HG03064 (cell line): ENCODE results near the gene XRCC4.
"Not testable (repeated sequence)": the region's sequence is repeated elsewhere in the genome, so short reads cannot be mapped to it uniquely, and the experiment has no call there.

ENCODE experiments used
- ATAC-seq: cut with Tn5 transposase; IDR thresholded peaks from one replicate; pipeline ENCODE4 v1.9.1; 2021; ENCODE audit warnings: low read depth; ENCODE audit not compliant: unreplicated experiment

XRCC4 gene

DNA sequence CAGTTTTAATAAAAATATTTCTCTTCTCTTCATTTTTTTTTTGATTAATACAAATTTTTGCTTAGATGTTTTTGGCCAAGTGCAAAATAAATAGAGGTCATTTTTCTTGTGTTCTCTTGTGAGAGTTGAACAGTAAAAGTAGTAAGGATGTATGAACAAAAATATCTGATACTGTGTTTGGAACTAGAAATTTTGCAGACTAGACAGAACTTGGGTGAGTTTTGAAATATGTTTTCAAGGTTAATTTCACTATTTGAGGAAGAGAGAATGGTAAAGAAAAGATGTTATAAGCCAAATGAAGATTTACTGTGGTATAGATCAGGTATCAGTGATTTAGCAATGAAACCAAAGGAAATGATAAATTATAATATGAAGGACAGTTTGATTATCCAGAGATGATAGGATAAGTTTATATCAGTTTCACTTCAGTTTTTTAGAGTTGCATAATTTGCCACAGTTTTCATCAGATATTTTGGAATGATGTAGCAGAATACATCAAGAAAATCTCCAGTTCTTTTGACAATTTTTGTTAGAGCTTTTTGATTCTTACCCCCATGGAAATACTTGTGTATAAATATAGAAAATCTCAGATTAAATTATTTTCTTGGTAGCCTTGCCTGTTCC lies 246.3 kb downstream of the XRCC4 start:
- ATAC-seq: no peak

DNA sequence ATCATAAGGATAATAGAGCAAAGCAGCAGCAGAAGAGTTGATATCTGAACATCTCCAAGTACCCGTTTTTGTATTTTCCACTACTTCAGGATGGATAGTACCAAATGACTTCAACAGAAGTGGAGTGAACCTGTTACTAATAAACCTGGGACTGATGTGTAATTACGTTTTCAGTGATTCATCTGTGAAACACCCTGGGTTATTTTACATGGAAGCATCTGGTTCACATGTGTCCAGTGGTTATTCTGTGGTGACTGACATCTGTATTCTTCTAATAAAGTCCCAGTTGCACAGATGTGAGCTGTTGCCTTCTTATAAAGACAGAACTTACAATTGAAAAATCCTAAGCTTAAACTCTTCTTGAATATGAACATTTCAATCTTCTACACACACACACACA lies 254.5 kb downstream of the XRCC4 start:
- ATAC-seq: no peak

DNA sequence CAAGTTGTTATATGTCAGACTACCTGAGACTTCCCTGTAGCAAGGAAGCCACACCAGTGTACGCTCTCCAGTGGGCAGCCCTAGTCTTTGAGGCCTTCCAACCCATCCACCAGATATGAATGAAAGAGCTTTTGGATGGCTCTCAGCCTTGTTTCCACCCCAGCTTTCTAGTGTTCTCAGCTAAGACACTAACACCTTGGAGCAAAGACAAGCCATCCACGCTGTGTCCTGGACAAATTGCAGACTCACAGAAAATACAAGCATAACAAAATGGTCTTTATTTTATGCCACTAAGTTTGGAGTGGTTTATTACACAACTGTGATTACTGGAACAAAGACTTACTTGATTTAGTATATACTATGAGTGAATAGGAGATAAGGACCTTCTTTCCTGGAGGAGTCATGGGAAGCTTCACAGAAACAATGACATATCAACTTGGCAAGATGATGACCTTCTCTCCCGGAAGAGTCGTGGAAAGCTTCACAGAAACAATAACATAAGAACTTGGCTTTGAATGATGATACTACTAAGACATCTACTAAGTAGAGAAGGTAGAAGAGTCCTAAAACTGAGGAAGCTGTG lies 260.2 kb downstream of the XRCC4 start:
- ATAC-seq: no peak

DNA sequence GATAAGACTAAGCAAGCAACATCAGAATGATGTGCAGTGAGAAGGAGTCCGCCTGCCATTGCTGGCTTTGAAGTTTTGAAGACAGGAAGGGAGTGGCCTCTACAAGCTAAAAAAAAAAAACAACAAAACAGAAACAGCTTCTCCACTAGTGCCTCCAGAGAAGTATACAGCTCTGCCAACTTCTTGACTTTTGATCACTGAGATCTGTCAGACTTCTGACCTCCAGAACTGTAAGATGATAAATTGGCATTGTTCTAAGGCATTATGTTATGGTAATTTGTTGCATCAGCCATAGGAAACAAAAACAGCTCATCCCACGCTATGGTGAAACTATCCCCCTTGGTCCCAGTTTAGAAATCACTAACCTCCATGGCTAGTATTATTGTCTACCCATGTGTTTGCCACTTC lies 263.2 kb downstream of the XRCC4 start:
- ATAC-seq: no peak

DNA sequence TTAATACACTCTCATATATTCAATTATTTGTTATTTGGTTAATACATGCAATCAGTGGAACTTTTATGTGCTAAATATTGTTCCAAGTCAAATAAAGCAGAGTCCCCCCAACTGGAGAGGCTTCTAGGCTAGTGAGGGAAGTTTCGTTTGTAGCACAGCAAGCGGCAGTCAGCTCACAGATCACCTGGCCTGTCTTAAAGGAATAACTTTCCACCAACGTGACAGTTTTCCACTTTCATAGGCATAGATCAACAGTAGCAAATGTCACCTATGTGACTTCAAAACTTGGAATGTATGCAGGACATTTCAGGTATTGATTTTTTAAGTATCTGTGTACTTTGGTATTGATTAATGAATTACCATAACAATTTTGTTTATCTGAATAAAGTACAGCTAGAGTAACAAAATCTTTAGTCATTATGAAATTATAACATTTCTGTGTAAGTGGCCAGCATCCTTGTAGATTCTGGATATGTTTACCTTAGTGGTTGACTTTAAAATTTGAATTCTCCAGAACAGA lies 264.5 kb downstream of the XRCC4 start:
- no peak for ATAC-seq

DNA sequence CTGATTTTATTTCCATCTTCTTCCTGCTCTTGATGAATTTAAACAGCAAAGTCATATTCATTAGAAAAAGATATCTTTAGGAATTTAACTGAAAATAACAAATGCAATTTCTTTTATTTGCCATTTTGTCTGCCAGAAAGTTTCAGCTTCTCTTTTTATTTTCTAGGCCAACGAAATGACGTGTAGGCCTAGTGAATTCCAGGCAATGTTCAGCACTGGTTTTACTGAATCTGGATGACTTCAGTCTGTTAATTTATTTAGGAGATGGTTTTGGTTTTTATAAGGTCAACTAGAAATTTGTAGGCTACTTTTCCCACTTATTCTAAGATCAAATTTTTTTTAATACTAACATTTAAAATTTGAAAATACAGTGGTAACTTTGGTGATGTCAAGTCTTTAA lies 265.1 kb downstream of the XRCC4 start:
- ATAC-seq: no peak

DNA sequence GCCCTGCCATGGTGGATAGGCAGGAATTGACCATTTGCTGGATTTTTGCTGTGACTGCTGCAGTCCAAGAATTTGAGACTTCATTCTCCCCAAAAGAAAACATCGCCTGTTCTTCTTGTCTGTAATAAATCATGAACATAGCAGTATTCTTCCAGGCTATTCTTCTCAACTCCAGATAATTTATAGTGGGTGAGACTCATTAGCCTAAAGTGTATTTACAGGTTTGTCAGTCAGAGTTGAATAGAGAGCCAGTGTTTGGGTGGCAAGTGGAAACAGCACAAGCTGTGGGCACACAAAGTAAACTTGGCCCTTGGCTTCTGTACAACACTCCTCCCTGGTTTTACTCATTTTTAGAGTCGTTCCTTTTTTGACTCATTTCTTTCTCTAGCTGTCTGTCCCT lies 266.0 kb downstream of the XRCC4 start:
- ATAC-seq: no peak

DNA sequence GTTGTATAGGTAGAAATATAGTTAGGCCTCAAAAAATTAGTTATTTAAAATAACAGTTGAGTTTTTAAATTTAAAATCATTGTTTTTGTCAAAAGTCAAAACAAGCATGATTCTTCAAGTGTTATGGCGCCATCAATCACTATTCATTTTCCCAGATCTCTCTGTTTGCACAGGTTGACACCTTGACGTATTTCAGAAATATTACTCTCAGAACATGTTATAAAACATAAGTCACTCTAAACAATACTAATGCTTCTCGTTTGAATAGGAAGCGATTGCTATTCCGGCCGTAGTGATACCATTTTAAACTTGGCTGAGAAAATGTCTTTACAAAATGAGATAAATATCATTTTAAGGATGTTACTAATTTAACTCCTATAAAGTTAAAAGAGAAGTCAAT lies 268.1 kb downstream of the XRCC4 start:
- no peak for ATAC-seq

DNA sequence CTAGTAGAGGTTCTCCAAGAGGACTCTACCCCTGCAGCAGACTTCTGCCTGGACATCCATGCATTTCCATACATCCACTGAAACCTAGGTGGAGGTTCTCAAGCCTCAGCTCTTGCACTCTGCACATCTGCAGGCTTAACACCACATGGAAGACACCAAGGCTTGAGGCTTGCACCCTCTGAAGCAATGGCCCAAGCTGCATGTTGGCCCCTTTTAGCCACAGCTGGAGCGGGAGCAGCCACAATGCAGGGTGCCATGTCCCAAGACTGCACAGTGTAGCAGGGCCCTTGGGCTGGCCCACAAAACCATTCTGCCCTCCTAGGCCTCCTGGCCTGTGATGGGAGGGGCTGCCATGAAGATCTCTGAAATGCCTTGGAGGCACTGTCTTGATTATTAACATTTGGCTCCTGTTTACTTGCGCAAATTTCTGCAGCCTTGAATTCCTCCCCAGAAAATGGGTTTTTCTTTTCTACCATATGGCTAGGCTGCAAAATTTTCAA lies 271.0 kb downstream of the XRCC4 start:
- no peak for ATAC-seq

DNA sequence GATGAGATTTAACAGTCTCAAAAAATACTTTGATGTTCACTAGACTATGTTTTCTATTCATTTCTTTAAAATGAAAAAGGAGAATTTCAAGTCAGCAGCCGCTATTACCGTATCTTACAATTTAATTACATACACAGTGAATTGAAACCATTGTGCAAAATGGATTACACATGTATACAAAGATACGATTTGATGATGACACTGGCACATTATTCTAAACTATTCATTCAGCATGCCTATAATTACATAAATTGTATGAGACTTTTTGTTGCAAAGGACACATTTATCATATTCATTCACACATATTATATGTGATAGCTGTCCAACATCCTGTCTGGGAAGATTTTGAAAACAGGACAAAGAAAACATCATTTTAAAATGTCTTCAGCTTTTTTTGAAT lies 275.9 kb downstream of the XRCC4 start:
- ATAC-seq: no peak

DNA sequence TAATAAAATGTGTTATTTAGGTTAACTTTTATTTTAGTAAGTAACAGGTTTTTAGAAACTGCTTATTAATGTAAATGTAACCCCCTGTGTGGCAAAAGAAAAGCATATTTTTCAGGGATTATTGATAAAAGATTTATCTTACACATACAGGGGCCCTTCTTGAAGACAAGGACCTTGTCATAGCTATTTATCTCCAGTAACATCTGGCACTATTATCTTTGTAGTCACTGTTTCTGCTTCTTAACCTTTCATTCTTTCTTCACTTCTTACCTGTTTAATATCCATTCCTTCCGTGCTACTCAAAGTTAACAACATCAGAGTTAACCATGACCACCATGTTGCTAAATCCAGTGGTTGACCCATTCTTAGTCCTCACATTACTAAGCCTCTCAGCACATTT lies 276.4 kb downstream of the XRCC4 start:
- ATAC-seq: no peak

DNA sequence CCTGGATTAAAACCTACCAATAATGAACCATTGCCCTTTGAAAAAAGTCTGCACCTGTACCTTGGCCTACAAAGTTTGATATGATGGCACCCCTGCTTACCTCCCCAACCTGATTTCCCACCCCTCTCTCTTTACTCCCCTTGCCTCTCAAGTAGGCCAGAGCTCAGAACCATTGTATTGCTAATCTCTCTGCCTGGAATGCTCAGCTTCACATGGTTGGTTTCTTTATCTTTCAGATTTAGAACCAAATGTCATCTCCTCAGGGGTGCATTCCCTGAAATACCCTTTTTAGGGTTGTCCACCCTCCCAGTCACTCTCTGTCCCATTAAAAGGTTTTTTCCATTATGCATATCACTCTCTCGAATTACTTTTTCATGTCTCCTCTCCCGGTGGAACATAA lies 277.6 kb downstream of the XRCC4 start:
- ATAC-seq: no peak

DNA sequence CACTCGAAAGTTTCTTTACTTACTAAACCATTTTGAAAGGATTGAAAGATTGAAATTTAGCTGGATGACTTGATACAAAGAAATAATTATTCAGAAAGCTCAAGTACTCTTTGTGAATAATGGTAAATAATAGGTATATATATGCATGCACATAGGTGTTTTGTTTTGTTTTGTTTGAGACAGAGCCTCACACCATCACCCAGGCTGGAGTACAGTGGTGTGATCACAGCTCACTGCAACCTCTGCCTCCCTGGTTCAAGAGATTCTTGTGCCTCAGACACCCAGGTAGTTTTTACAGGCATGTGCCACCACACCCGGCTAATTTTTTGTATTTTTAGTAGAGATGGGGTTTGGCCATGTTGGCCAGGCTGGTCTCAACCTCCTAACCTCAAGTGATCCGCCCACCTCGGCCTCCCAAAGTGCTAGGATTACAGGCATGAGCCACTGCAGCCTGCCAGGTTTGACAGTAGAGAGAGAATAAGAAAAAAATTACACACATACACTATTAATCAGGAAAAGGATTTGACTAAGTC lies 278.2 kb downstream of the XRCC4 start:
- ATAC-seq: not testable (repeated sequence)

DNA sequence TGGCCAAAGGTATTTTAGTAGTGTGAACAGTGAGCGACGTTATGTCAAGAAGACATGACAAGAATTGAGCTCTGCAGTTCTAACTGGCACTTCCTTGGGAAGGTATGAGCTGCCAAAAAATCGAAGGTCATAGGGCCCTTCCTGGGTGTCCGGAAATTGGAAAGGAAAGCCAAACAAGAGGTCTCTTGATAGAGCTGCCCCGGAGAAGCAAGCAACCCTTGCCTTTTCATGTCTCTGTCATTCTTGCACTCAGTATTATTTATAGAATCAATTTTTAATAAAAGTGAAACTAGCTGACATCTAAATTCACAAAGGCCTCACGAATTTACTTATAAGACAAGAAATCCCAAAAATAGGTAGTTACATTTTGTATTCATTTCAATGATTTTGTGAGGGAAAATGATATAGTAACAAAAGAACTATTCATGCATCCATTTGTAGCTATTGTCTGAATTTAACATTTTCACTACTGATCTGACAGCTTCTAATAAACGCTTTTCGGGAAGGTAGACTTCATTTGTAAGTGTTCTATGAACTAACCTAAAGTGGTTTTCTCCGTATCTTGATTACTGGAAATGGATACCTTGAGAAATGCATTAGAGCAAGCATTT lies 280.4 kb downstream of the XRCC4 start:
- ATAC-seq: no peak

DNA sequence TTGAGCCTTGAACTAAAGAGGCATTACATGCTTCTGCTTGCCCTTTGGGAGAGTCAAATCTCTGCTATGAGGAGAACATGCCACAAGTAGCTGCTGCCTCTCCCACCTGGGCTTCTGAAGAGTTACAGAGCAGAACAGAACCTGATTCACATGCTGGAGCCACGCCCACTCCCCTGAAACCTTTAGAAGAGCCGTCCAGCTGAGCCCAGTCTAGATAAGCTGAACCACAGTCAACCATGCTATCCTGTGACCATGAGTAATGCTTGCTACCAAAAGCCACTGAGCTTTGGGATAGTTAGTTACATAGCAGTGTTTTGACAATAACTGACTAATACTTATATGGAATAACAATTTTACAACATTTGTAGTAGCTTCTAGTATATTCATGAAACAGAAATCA lies 283.2 kb downstream of the XRCC4 start:
- ATAC-seq: no peak

DNA sequence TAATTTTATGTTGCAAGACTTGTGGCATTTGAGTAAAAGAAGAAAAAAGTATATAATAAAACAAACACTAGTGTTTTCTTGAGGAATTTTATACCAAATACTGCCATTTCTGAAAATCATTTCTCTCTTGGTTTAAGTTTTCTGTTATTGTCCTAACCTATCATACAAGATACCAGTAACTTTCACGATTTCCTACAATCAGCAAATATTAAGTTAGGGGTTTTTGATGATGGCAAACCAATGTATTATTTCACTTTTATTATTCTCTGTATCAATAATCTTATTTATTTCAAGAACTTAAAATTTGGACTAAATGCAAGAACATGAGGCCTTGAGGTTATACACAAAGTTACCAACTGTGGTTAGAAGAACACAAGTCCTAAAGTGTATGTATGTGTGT lies 285.2 kb downstream of the XRCC4 start:
- ATAC-seq: no peak

DNA sequence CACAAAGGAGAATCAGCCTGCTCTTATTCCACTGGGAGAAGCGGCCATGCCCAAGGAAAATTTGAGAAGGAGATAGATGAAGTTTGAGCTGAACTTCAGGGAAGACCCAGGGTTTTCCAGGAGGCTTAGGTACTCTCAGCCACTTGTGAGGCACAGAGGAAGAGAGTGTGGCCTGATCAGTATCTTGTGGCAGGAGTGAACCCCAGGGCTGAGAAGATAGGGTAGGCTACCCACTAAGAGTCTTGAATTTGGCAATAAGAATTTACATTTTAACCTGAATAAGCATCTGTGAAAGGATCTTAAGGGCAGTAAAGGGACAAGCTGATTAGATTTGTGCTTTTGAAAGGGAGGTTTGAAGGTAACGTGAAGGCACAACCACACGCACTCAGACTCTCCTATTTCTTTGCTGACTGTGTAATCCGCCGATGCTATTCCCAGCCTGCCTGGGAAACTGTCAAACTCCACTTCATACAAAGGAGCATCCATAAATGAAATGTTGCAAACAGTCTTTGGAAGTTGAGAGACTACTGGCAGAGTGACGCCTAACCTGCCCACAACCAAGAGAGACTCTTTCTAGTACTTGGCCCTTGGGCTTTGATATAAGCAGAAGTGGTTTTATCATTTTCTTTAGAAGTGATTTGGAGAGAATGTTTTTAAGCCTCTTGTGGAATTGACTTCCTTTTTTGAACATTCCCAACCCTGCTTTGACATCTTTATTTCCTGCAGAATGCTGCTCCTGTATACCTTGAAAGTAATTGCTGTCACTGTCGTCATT lies 286.0 kb downstream of the XRCC4 start:
- ATAC-seq: no peak

DNA sequence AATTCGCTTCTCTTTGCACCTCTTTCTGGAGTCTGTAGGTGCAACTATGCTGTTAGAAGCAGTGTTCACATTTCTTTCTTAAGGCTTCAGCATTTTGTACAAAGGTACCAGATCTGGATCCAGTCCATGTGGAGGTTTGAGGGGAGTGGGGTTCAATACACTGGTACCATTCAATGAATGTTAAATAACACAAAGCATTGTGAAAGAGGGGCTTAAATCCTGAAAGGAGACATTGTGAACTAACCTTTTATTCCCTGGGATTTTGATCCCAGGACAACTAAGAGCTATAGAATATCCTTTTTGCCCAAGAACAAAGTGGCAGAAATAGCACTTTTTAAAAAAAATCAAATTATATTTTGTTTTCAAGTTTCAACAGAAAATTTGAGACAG lies 286.5 kb downstream of the XRCC4 start:
- no peak for ATAC-seq

DNA sequence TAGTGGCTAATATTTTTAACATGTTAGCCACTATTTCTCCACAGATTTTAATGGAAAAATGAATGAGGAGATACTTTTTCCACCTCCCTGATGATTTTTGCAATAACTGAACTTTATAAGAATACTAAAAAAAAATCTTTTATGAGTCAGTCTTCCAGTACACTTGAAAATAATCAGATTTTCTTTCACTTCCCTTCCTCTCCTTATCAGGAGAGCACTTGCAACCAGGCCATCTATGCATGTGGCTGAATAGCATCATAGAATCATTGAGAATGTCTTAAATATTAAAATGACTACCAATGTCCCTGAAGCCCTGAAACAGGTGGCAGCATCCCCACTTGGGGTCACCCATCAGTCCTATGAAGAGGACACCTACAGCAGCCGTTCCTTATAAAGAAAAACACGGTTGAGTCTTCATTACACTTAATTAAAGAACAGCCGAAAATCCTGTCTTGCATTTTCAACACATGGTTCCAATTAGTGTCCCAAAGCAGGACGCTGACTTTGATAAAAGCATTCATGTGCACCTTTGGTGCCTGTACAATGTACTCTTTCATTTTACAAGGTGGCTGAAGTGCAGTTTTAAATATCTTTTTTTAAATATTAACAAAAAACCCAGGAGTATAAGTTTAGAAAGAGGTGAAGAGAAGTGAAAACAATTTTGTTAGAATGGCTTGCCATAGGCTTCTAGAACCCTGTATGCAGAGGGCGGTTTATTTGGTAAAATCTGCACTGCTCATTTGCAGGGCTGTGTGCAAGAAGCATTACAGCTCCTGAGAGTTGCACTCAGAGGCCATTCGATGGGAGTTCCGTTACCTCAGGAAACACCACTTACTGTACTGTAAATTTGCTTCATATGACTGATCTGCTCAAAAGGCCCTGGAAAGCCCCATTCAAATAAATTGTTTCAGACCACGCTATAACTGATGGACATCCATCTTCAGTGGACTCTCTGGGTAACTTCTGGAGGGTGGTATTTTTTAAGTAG lies 287.3 kb downstream of the XRCC4 start:
- no peak for ATAC-seq

DNA sequence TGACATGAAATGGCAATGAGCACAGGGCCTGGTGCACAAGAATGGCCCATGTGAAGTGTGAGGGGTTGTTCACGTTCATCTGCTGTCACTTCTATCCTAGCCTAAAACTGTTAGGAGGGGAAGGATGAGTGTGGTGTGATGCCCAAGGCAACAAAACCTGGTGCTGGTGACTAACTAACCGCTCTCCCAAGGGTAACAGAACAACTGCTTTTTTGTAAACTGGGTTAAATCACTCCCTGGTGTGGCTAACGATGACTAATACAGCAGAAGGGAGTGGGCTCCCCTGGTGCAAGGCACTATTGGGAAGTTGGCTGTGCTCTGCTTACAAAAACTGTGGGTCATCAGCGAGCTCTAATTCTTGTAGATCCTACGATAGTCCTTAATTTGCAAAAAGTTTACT lies 291.0 kb downstream of the XRCC4 start:
- ATAC-seq: no peak
